Kidney epithelial cell (primary cell): ENCODE measurements around the gene DCANP1. TPM values are rescaled to one million over a fixed set of nuclear protein-coding genes. Genes with fewer than 3 reads are reported as not detected.

ENCODE experiments used
- DNase-seq: peaks from one replicate; pipeline ENCODE4 v3.0.0-alpha.2; 2010; ENCODE audit warnings: low read depth
- H3K27me3 ChIP-seq: 2 replicates; pipeline ENCODE4 v1.6.0; 2011; ENCODE audit warnings: low read length; ENCODE audit not compliant: control insufficient read depth, insufficient read depth
- H3K36me3 ChIP-seq: 2 replicates; pipeline ENCODE4 v1.5.1; 2011; ENCODE audit warnings: low read length; ENCODE audit not compliant: control insufficient read depth, insufficient read depth
- H3K4me3 ChIP-seq: 2 replicates; pipeline ENCODE4 v1.5.1; 2011; ENCODE audit warnings: low read depth, mild to moderate bottlenecking, control low read depth, low read length
- total RNA-seq: library from RNA; depleted of rRNA; stranded (reverse); fragments of >200 nt; gene quantifications from 2 replicates; pipeline ENCODE4 v1.2.3, GENCODE V29; 2015
- TF ChIP-seq, protein P1 (sequence below): IDR thresholded peaks from 2 replicates; pipeline ENCODE4 v1.5.1; 2011; ENCODE audit warnings: mild to moderate bottlenecking, moderate library complexity, low read length, control low read depth, inconsistent platforms; ENCODE audit not compliant: insufficient read depth, poor library complexity, severe bottlenecking

DCANP1 gene
- total RNA-seq, 1 donor from 2014 or later = not detected

DNA sequence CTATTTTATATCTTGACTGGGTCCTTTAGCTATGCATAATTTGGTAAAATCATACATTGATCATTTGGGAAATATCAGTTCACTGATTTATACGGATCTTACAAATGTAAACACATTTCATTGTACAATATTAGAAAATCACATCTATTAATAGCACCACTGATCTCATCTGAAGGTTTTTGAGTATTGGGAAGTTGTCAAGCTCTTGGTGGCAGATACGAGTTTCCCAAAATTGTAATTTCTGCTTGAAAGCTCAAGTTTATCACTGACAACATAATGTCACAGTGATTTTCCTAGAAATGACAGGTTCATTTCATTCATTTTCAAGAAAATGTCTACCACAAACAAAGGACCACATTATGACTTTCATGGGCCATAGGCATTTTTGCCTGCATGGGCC is 45.1 kb downstream of the DCANP1 start:
- no peaks in the 10 kb centered on the region for H3K27me3 ChIP-seq

DNA sequence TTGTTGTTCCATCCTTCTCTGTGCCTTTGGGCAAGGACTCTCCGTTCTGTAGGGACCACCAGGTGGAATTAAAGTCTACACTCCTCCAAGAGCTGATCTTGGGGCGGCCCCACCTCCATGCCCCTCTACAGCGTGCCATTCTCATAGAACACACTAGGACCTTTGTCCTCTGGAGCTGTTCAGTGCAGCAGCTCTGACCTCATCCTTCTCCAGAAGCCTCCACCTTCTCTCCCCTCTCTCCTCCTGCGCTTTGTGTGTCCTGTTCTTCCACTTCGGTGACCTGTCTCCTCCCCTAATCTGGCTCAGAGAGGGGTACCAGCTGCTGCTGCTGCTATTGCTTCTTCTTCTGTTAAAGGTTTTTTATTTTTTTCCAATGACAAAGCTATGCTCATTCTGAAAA is 46.3 kb downstream of the DCANP1 start:
- Histone ChIP-seq H3K36me3 (no peaks in the 10 kb centered on the region), H3K4me3 (no peak overlapping the region), H3K27me3 (no peaks in the 10 kb centered on the region)
- TF ChIP-seq, protein P1, sequence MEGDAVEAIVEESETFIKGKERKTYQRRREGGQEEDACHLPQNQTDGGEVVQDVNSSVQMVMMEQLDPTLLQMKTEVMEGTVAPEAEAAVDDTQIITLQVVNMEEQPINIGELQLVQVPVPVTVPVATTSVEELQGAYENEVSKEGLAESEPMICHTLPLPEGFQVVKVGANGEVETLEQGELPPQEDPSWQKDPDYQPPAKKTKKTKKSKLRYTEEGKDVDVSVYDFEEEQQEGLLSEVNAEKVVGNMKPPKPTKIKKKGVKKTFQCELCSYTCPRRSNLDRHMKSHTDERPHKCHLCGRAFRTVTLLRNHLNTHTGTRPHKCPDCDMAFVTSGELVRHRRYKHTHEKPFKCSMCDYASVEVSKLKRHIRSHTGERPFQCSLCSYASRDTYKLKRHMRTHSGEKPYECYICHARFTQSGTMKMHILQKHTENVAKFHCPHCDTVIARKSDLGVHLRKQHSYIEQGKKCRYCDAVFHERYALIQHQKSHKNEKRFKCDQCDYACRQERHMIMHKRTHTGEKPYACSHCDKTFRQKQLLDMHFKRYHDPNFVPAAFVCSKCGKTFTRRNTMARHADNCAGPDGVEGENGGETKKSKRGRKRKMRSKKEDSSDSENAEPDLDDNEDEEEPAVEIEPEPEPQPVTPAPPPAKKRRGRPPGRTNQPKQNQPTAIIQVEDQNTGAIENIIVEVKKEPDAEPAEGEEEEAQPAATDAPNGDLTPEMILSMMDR = no peak
- no peak for DNase-seq

More for the DNA sequence above, 45.1 kb downstream of the DCANP1 start:
- no peak for DNase-seq
- Histone ChIP-seq H3K36me3 (no peaks in the 10 kb centered on the region), H3K4me3 (no peak overlapping the region)
- TF ChIP-seq, protein P1 = no peak

DNA sequence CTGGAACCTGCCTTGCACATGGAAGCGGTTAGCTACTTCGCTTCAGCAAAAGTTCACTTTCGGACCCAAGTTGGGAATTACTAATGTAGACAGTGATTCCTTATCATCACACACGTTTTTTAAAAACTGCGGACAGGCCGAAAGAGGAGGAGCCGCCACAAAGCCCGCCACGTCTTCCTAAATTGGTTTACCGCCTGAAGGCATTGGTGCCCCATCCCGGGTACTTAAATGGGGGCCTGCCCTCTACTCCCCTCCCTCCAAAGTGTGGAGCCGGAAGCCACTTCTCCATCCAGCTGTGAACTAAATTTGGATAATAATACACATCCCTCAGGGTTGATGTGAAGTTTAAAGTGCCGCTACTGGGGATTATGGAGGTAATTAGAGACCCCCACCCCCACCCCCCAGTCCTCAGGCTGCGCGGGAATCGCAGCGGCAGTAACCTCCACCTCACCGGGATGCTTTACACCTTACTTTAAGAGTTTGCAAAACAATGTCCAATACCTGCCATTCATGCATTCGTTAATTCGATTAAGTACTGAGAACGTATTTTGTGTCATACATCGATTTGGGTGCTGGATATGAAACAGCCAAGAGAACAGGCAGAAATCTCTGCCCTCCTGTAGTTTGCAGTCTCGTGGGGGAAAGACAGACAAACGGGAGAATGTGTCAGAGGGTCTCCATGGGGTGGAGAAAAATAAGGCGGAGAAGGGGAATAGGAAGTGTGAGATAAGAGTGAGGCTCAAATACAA is 47.2 kb downstream of the DCANP1 start:
- Histone ChIP-seq H3K4me3 (peak overlapping the region; percentile 74), H3K36me3 (no peaks in the 10 kb centered on the region), H3K27me3 (no peaks in the 10 kb centered on the region)
- TF ChIP-seq, protein P1 = no peak
- DNase-seq = no peak

DNA sequence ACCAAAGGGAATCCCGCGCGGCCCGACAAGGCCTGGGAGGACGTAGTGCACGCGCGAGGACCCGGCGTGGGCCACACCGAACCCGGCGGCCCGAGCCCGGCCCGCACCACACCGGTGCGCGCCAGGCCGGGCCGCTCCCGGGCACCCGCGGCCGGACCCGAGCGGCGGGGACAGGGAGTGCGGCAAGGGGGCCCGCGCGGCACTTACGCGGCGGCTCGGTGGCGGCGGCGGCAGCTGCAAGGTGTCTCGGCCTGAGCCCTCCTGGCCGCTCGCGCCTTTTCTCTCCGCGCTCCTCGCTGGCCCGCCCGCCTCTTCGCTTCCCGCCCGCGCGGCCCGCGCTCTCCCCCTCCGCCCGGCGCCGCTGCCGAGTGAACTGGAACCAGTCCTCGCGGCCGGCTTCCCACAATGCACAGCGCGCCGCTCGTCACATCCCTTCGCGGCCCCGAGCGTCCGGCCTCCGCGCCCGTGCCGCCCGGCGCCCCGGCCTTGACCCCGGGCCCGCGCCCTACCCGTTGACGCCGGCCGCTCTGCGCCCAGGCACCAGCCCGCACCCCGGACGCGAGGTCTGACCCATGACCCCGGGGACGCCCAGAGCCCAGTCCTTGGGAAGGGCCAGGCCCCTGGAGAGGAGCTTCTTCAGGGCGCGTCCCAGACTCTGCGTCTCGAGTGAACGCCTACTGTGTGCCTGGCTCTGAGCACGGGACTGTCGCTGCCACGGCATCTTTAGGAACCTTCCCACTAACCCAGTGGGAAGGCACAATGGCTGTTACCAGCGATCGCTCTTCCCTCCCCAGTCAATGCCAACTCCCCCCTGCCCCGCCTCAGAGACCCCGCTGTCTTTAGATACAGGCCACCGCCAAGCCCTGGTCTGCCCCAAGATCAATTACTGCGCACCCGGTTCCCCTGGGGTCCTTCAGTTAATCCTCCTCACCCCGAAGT is 48.0 kb downstream of the DCANP1 start, which contains the start of gene MACROH2A1:
Gene MACROH2A1, minus strand, starts transcription at position 377 of the 939 bp plus-strand sequence. CDS start 10,138 bp downstream, outside the sequence.
- TF ChIP-seq, protein P1 = no peak
- Histone ChIP-seq H3K36me3 (no peaks in the 10 kb centered on the region), H3K4me3 (peak within 1 kb of the TSS; percentile 74), H3K27me3 (no peaks in the 10 kb centered on the region)
- DNase-seq = no peak

DNA sequence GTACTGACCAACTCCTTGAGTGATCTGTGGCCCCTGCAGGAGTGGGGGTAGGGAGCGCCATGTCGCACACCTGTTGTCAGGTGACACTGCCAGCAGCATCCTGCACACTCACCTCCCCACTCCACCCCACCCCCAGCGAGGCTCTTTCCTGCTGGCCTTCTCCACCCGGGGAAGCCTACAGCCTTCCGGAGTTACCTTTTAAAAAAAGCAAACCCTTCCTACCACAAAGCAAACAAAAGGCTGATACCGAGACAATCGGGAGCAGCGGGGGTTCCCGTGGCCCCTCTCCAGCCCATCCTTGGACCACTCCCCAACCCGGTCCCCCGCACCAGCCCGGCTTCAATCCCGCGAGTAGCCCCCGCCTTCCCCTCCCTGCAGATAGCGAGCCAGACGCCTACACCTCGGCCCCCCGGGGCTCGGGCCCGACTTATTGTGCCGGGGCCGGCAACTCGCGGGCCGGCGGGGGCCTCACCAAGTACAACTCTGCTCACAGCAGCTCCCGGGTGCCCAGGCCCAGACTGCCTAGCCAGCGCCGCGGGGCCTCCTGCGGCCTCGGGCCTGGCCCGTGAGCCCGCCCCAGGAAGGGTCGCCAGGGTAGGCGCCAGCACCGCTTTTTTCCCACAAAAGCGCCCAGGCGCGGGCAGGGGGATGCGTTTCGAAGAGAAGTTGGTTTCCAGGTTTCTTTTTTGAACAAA is 48.8 kb downstream of the DCANP1 start:
- TF ChIP-seq, protein P1 = no peak

More for the DNA sequence above, 48.8 kb downstream of the DCANP1 start:
- Histone ChIP-seq H3K4me3 (peak overlapping the region; percentile 74), H3K36me3 (no peaks in the 10 kb centered on the region), H3K27me3 (no peaks in the 10 kb centered on the region)
- DNase-seq = no peak
